B cell (primary cell): ENCODE measurements around the gene NMU. TPM values are rescaled to one million over a fixed set of nuclear protein-coding genes. Genes with fewer than 3 reads are reported as not detected.

Source experiments
- ATAC-seq: fragments of 200-7000 bp; cut with Tn5 transposase; one replicate; pipeline ENCODE4 v1.10.0; 2021; ENCODE audit warnings: low read depth, mild to moderate bottlenecking, moderate number of reproducible peaks, moderate library complexity
- CTCF ChIA-PET: fragments of 350-600 bp; sonication (Branson Sonifier 250); formaldehyde crosslinking; loops from one replicate; lab custom pipeline; 2021; ENCODE audit warnings: antibody characterized with exemption, inconsistent platforms; lab: Charles Lee
- POLR2A ChIA-PET: fragments of 350-600 bp; sonication (Branson Sonifier 250); formaldehyde crosslinking; loops from one replicate; lab custom pipeline; 2021; ENCODE audit warnings: antibody characterized with exemption; lab: Charles Lee
- DNase-seq: peaks from one replicate; pipeline ENCODE4 v3.0.0; 2013
- H2AFZ ChIP-seq: 2 replicates; pipeline ENCODE4 v1.6.1; 2012; ENCODE audit warnings: mild to moderate bottlenecking, low read depth, low read length; ENCODE audit not compliant: insufficient read depth, poor library complexity, severe bottlenecking
- H3K27ac ChIP-seq, 2 donors: 1 replicate in 1 of 2; 2 replicates in 1 of 2; pipeline ENCODE4 v1.5.1; 2012 to 2013; ENCODE audit warnings: low read length in 2 of 2, mild to moderate bottlenecking in 2 of 2, moderate library complexity in 1 of 2
- H3K27me3 ChIP-seq, 4 experiments: fragments of 200-600 bp in 1 of 4; sonication (generic) in 1 of 4; replicated peaks in 1 of 4; 1 replicate in 2 of 4; 2 replicates in 2 of 4; pipeline versions ENCODE4 v1.6.1 to v1.7.0; 2013 to 2016; ENCODE audit warnings: low read length in 3 of 4, mild to moderate bottlenecking in 2 of 4, mixed read lengths in 1 of 4, moderate library complexity in 1 of 4; ENCODE audit not compliant: insufficient read depth in 4 of 4, control insufficient read depth in 3 of 4; ENCODE audit errors: control extremely low read depth in 1 of 4
- H3K36me3 ChIP-seq, 2 experiments: replicated peaks in 1 of 2; 1 replicate in 1 of 2; 2 replicates in 1 of 2; pipeline versions ENCODE4 v1.6.1 to v1.7.1; 2013; ENCODE audit warnings: low read length in 1 of 2; ENCODE audit not compliant: insufficient read depth in 2 of 2, control insufficient read depth in 1 of 2; ENCODE audit errors: control extremely low read depth in 1 of 2, extremely low read depth in 1 of 2
- H3K4me1 ChIP-seq, 2 donors: fragments of 200-600 bp in 1 of 2; sonication (generic) in 1 of 2; 1 replicate in 1 of 2; 2 replicates in 1 of 2; pipeline versions ENCODE4 v1.5.1 to v1.6.1; 2013 to 2017; ENCODE audit warnings: low read length in 2 of 2; ENCODE audit not compliant: control insufficient read depth in 2 of 2, insufficient read depth in 2 of 2
- H3K4me2 ChIP-seq: replicated peaks from 2 replicates; pipeline ENCODE3; 2012; ENCODE audit warnings: mild to moderate bottlenecking, low read depth, low read length; ENCODE audit not compliant: poor library complexity, severe bottlenecking
- H3K4me3 ChIP-seq, 5 experiments: fragments of 200-600 bp in 1 of 5; sonication (generic) in 1 of 5; 1 replicate in 3 of 5; 2 replicates in 2 of 5; pipeline versions ENCODE4 v1.5.1 to v1.7.0; 2011 to 2016; ENCODE audit warnings: low read length in 4 of 5, mild to moderate bottlenecking in 4 of 5, low read depth in 2 of 5, control low read depth in 1 of 5, moderate library complexity in 1 of 5; ENCODE audit not compliant: insufficient read depth in 1 of 5; ENCODE audit errors: control extremely low read depth in 1 of 5, extremely low read depth in 1 of 5
- H3K79me2 ChIP-seq: fragments of 200-600 bp; sonication (generic); one replicate; pipeline ENCODE4 v1.6.0; 2016; ENCODE audit warnings: low read length; ENCODE audit not compliant: control insufficient read depth, insufficient read depth
- H3K9ac ChIP-seq: fragments of 200-600 bp; sonication (generic); 2 replicates; pipeline ENCODE4 v1.6.1; 2017; ENCODE audit warnings: mild to moderate bottlenecking, low read length, moderate library complexity
- H3K9me3 ChIP-seq, 3 donors: one replicate each; pipeline versions ENCODE4 v1.6.1 to v1.7.1; 2013; ENCODE audit warnings: low read length in 2 of 3; ENCODE audit not compliant: control insufficient read depth in 2 of 3, insufficient read depth in 1 of 3; ENCODE audit errors: control extremely low read depth in 1 of 3
- H4K20me1 ChIP-seq: 2 replicates; pipeline ENCODE4 v1.6.0; 2012; ENCODE audit warnings: mild to moderate bottlenecking, low read length; ENCODE audit not compliant: insufficient read depth, control insufficient read depth, poor library complexity, severe bottlenecking
- H3K27ac Mint-ChIP-seq: one replicate; pipeline ENCODE4 v1.8.0; 2021; ENCODE audit warnings: mixed read lengths
- H3K27me3 Mint-ChIP-seq: one replicate; pipeline ENCODE4 v1.8.0; 2021; ENCODE audit warnings: mixed read lengths
- H3K4me1 Mint-ChIP-seq: one replicate; pipeline ENCODE4 v1.8.0; 2021; ENCODE audit warnings: mixed read lengths
- H3K4me3 Mint-ChIP-seq: one replicate; pipeline ENCODE4 v1.8.0; 2021; ENCODE audit warnings: mixed read lengths
- H3K9me3 Mint-ChIP-seq: one replicate; pipeline ENCODE4 v1.8.0; 2022; ENCODE audit warnings: mixed read lengths; ENCODE audit not compliant: insufficient read depth
- CTCF ChIP-seq: fragments of 200-600 bp; IDR thresholded peaks from one replicate; pipeline ENCODE4 v1.8.0; 2022; ENCODE audit warnings: antibody characterized with exemption, mild to moderate bottlenecking
- EZH2 ChIP-seq: IDR thresholded peaks from 2 replicates; pipeline ENCODE4 v1.6.1; 2012; ENCODE audit warnings: borderline replicate concordance, low read depth, mild to moderate bottlenecking, moderate library complexity, low read length; ENCODE audit not compliant: insufficient read depth, poor library complexity, severe bottlenecking
- WGBS: methylation state at CpG from one replicate; pipeline ENCODE4 v1.1.5; 2013; ENCODE audit warnings: missing lambda C conversion rate; ENCODE audit not compliant: insufficient coverage; 5-methylcytosine and 5-hydroxymethylcytosine counted together
- intact Hi-C: fragments of 100-400 bp; cut with micrococcal nuclease; formaldehyde crosslinking; loops from one replicate; pipeline ENCODE4 v1.10.0; 2022
- polyA plus RNA-seq: library from polyadenylated mRNA; depleted of rRNA; stranded (reverse); fragments of >200 nt; gene quantifications from 2 replicates; pipeline ENCODE4 v1.2.3, GENCODE V29; 2012
- total RNA-seq, 2 donors: library from RNA; stranded (reverse); fragments of 120-200 nt in 1 of 2; gene quantifications; 1 replicate in 1 of 2; 2 replicates in 1 of 2; pipeline versions ENCODE4 v1.2.3 to v1.2.4, GENCODE V29; 2013 to 2022

NMU gene
- total and polyA plus RNA-seq, 2 donors (not counting 1 experiment from before 2014, with no cell fraction given) = not detected

DNA sequence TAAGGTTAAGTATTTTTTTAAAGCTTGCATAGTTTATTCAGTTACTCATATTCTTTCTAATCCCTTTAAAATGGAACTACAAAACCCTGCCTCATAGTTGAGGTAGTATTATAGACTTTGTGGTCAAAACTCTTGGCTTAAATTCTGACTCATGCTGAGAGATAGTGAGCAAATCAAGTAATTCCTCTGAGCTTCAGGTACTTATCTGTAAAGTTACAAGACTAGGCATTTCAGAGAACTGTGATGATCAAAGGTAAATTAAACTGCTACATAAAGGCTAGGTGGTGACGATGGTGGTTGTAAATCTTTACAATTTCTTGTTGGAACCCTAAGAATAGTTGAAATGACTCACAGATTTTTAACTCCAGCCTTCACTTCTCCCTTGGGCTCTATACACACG, 86.2 kb downstream of the NMU start:
- Mint-ChIP-seq H3K4me1 (peaks cover 16% of the 10 kb centered on the region), H3K4me3 (no peak overlapping the region), H3K27ac (no peak overlapping the region), H3K9me3 (no peaks in the 10 kb centered on the region), H3K27me3 (peaks cover 6% of the 10 kb centered on the region)
- H3K9me3 ChIP-seq = peaks cover 0 to 3% (median 0%) of the 10 kb centered on the region in 3 donors
- no peaks in the 10 kb centered on the region for H4K20me1 ChIP-seq
- TF ChIP-seq EZH2 = no peak
- no peak for TF ChIP-seq CTCF
- peaks cover 0 to 2% (median 0%) of the 10 kb centered on the region in 4 experiments for H3K27me3 ChIP-seq
- no peak overlapping the region for H3K4me3 ChIP-seq
- no peak overlapping the region for H3K9ac ChIP-seq
- DNase-seq = no peak
- intact Hi-C loops = loop anchor here (5.0 to 10.0 kb wide), 2 partner anchors 915 to 1357 kb away; partner anchors contain the start of genes REST and SRP72
- ChIA-PET POLR2A (no interaction called here), CTCF (interaction anchor here (0.5 to 1.3 kb wide), 3 partner anchors 104 to 204 kb away, joined by 3 to 4 read pairs (median 3); partner anchors contain the start of gene SRD5A3)
- no peak overlapping the region for H3K4me2 ChIP-seq
- no peak overlapping the region for H2AFZ ChIP-seq
- peaks cover 12% of the 10 kb centered on the region for H3K79me2 ChIP-seq
- peaks cover 6 to 9% of the 10 kb centered on the region in 2 donors for H3K4me1 ChIP-seq
- H3K27ac ChIP-seq = no peak overlapping the region
- no peaks in the 10 kb centered on the region for H3K36me3 ChIP-seq
- no CpG with 5 or more reads among the region's 2 CpGs for WGBS
- no peak for ATAC-seq

DNA sequence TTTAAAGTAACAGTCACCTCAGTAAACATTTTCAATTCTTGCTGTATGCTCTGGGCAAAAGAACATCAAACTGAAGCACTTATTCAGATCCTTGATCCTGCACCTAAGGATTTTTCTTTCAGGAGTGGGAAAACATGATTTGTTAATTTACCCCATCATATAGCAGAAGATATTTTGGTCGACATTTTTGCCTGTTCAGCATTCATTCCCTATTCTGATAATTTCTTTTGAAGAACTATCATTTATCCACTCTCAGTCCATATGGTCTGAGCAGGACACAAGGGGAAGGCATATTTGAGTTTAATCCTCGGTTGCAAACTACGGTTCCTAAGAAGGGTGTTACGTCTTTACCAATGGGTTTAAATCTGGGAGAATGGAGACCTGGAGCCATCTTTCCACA, 88.2 kb downstream of the NMU start:
- DNase-seq = no peak
- H3K27me3 Mint-ChIP-seq = peaks cover 6% of the 10 kb centered on the region

More for the DNA sequence above, 88.2 kb downstream of the NMU start:
- Histone ChIP-seq H3K9me3 (peaks cover 0 to 3% (median 0%) of the 10 kb centered on the region in 3 donors), H4K20me1 (peaks cover 5% of the 10 kb centered on the region), H3K79me2 (peaks cover 22% of the 10 kb centered on the region), H3K27me3 (peaks cover 0 to 2% (median 0%) of the 10 kb centered on the region in 4 experiments), H3K9ac (peak overlapping the region; percentile 85), H2AFZ (peak overlapping the region; percentile 97), H3K36me3 (no peaks in the 10 kb centered on the region), H3K4me3 (peak overlapping the region in 2 of 5 experiments; percentile 74 to 84), H3K27ac (no peak overlapping the region), H3K4me1 (peaks cover 6 to 9% of the 10 kb centered on the region in 2 donors), H3K4me2 (peak overlapping the region; percentile 95)
- CTCF ChIA-PET = no interaction called here
- no peaks in the 10 kb centered on the region for H3K9me3 Mint-ChIP-seq
- peak overlapping the region; percentile 93 for H3K27ac Mint-ChIP-seq
- no peak for ATAC-seq
- H3K4me3 Mint-ChIP-seq = peak overlapping the region; percentile 97
- intact Hi-C loops = loop anchor here (2.0 to 10.0 kb wide), 3 partner anchors 917 to 1431 kb away; partner anchors contain the start of genes POLR2B, REST and SRP72
- H3K4me1 Mint-ChIP-seq = peaks cover 30% of the 10 kb centered on the region
- POLR2A ChIA-PET = no interaction called here
- no peak for TF ChIP-seq EZH2
- TF ChIP-seq CTCF = no peak
- WGBS = 56% methylated on average over 3 of the region's 4 CpGs
